Endothelial cell of umbilical vein (primary cell): Measurements from ENCODE around the gene PEAR1. TPM values are rescaled to one million over a fixed set of nuclear protein-coding genes. Genes with fewer than 3 reads are reported as not detected.

ENCODE experiments used
- BruUV-seq: library from RNA; stranded (reverse); fragments of 400-500 nt; replicated peaks from 2 replicates; lab custom pipeline; 2021; lab: Mats Ljungman, UMichigan
- CTCF ChIA-PET: fragments of 300-600, 350-600 bp; sonication (Branson Sonifier 250); formaldehyde crosslinking; loops from one replicate; lab custom pipeline; 2021; ENCODE audit warnings: antibody characterized with exemption, inconsistent platforms; lab: Charles Lee
- POLR2A ChIA-PET: fragments of 300-600, 350-600 bp; sonication (Branson Sonifier 250); formaldehyde crosslinking; loops from one replicate; lab custom pipeline; 2021; ENCODE audit warnings: antibody characterized with exemption, inconsistent platforms; lab: Charles Lee
- DNase-seq: peaks from one replicate; pipeline ENCODE4 v3.0.0-alpha.2; 2011; ENCODE audit warnings: low read depth, low spot score
- FAIRE-seq: peaks from 2 replicates; lab custom pipeline; 2011; peaks lifted over from hg19 to GRCh38; lab: Jason Lieb, UNC
- H2AFZ ChIP-seq: 2 replicates; pipeline ENCODE4 v1.6.0; 2012; ENCODE audit warnings: low read depth, low read length, control low read depth, inconsistent platforms
- H3K27ac ChIP-seq: 2 replicates; pipeline ENCODE4 v1.5.1; 2011; ENCODE audit warnings: low read depth, mild to moderate bottlenecking, control low read depth, low read length, moderate library complexity; ENCODE audit not compliant: insufficient read depth
- H3K27me3 ChIP-seq, 2 experiments: 2 replicates each; pipeline versions ENCODE4 v1.6.0 to v1.6.1; 2011; ENCODE audit warnings: low read length in 2 of 2, mixed read lengths in 1 of 2; ENCODE audit not compliant: control insufficient read depth in 2 of 2, insufficient read depth in 2 of 2
- H3K36me3 ChIP-seq, 2 experiments: 2 replicates in 1 of 2; 3 replicates in 1 of 2; pipeline ENCODE4 v1.5.1; 2011; ENCODE audit warnings: low read length in 2 of 2, mild to moderate bottlenecking in 1 of 2, moderate library complexity in 1 of 2; ENCODE audit not compliant: control insufficient read depth in 2 of 2, insufficient read depth in 2 of 2; ENCODE audit errors: extremely low read depth in 1 of 2
- H3K4me1 ChIP-seq: 3 replicates; pipeline ENCODE4 v1.5.1; 2011; ENCODE audit warnings: mild to moderate bottlenecking, low read length; ENCODE audit not compliant: control insufficient read depth, insufficient read depth; ENCODE audit errors: extremely low read depth
- H3K4me2 ChIP-seq: 2 replicates; pipeline ENCODE4 v1.6.1; 2011; ENCODE audit warnings: low read length, control low read depth, mixed read lengths; ENCODE audit not compliant: insufficient read depth
- H3K4me3 ChIP-seq, 3 experiments: fragments of 200-600 bp in 1 of 3; sonication (generic), shearing (Covaris generic) in 1 of 3; replicated peaks in 1 of 3; 2 replicates each; pipeline ENCODE4 v1.5.1; 2011 to 2016; ENCODE audit warnings: control low read depth in 3 of 3, low read length in 3 of 3, mild to moderate bottlenecking in 2 of 3, inconsistent platforms in 1 of 3, low read depth in 1 of 3, moderate library complexity in 1 of 3; ENCODE audit not compliant: insufficient read depth in 1 of 3
- H3K79me2 ChIP-seq: 2 replicates; pipeline ENCODE4 v1.6.0; 2012; ENCODE audit warnings: low read length, inconsistent platforms; ENCODE audit not compliant: control insufficient read depth, insufficient read depth
- H3K9ac ChIP-seq: replicated peaks from 2 replicates; pipeline ENCODE3; 2011; ENCODE audit warnings: low read length, control low read depth; ENCODE audit not compliant: insufficient read depth; ENCODE audit errors: extremely low read depth
- H3K9me1 ChIP-seq: replicated peaks from 3 replicates; pipeline ENCODE4 v1.6.0; 2011; ENCODE audit warnings: mild to moderate bottlenecking, low read length; ENCODE audit not compliant: control insufficient read depth, insufficient read depth; ENCODE audit errors: extremely low read depth
- H3K9me3 ChIP-seq: replicated peaks from 2 replicates; pipeline ENCODE4 v1.5.1; 2012; ENCODE audit warnings: low read length, inconsistent platforms; ENCODE audit not compliant: control insufficient read depth, insufficient read depth
- H4K20me1 ChIP-seq: replicated peaks from 2 replicates; pipeline ENCODE3; 2011; ENCODE audit warnings: mild to moderate bottlenecking, low read length; ENCODE audit not compliant: control insufficient read depth, insufficient read depth; ENCODE audit errors: extremely low read depth
- CTCF ChIP-seq, 2 donors: IDR thresholded peaks; 1 replicate in 1 of 2; 2 replicates in 1 of 2; pipeline ENCODE4 v1.5.1; 2011; ENCODE audit warnings: low read length in 2 of 2, mild to moderate bottlenecking in 2 of 2, moderate library complexity in 2 of 2, control low read depth in 1 of 2, inconsistent platforms in 1 of 2, low read depth in 1 of 2; ENCODE audit not compliant: insufficient read depth in 1 of 2; ENCODE audit errors: extremely low read depth in 1 of 2
- EZH2 ChIP-seq: IDR thresholded peaks from 2 replicates; pipeline ENCODE4 v1.6.1; 2012; ENCODE audit warnings: borderline replicate concordance, low read depth, mild to moderate bottlenecking, moderate library complexity, low read length, inconsistent platforms; ENCODE audit not compliant: severe bottlenecking
- FOS ChIP-seq: IDR thresholded peaks from 2 replicates; pipeline ENCODE4 v1.6.1; 2011; ENCODE audit warnings: mild to moderate bottlenecking, low read length, moderate library complexity, borderline replicate concordance; ENCODE audit not compliant: insufficient read depth
- GATA2 ChIP-seq: IDR thresholded peaks from 2 replicates; pipeline ENCODE4 v1.7.0; 2011; ENCODE audit warnings: low read depth, mild to moderate bottlenecking, moderate library complexity, mixed read lengths, low read length; ENCODE audit not compliant: insufficient read length, insufficient read depth
- JUN ChIP-seq: IDR thresholded peaks from 2 replicates; pipeline ENCODE4 v1.6.1; 2011; ENCODE audit warnings: borderline replicate concordance, low read depth; ENCODE audit not compliant: insufficient read length, insufficient read depth
- MAX ChIP-seq: IDR thresholded peaks from 2 replicates; pipeline ENCODE4 v1.6.1; 2011; ENCODE audit not compliant: insufficient read depth, insufficient read length
- MYC ChIP-seq: IDR thresholded peaks from one replicate; pipeline ENCODE4 v1.6.1; 2011; ENCODE audit warnings: mild to moderate bottlenecking, low read depth, low read length
- POLR2A ChIP-seq: IDR thresholded peaks from 2 replicates; pipeline ENCODE4 v1.6.1; 2012; ENCODE audit warnings: low read depth, mild to moderate bottlenecking, control low read depth, low read length
- POLR2AphosphoS5 ChIP-seq: IDR thresholded peaks from 2 replicates; pipeline ENCODE4 v1.6.1; 2012; ENCODE audit warnings: low read depth, mild to moderate bottlenecking, control low read depth, low read length, moderate library complexity; ENCODE audit not compliant: insufficient read depth
- dilution Hi-C: fragments of 300-500 bp; cut with MboI; formaldehyde crosslinking; loops from one replicate; pipeline ENCODE4 v1.15.0; 2019; ENCODE audit warnings: low sequenced_read_pairs; ENCODE audit not compliant: extremely low pct_ligation_motif_present
- intact Hi-C: fragments of 100-400 bp; cut with micrococcal nuclease; formaldehyde crosslinking; loops from one replicate; pipeline ENCODE4 v1.10.0; 2022
- polyA plus RNA-seq, 4 experiments: library from polyadenylated mRNA; depleted of rRNA in 3 of 4; stranded (reverse) in 3 of 4; unstranded in 1 of 4; fragments of >200 nt; gene quantifications; 2 replicates each; pipeline versions ENCODE4 v1.2.1 to v1.2.3, GENCODE V29; 2011 to 2012; ENCODE audit warnings: missing spikeins in 1 of 4
- total RNA-seq: library from RNA; stranded (reverse); gene quantifications from 2 replicates; pipeline ENCODE4 v1.2.3, GENCODE V29; 2021

The PEAR1 gene
- total and polyA plus RNA-seq, 2 donors (not counting 3 experiments of a cell fraction or from before 2014, with no cell fraction given), result 90.7 to 106 TPM

- Histone ChIP-seq H3K9ac (no peak overlapping the region), H3K27ac (no peak overlapping the region), H3K79me2 (no peaks in the 10 kb centered on the region), H4K20me1 (no peaks in the 10 kb centered on the region), H3K36me3 (peaks cover 12 to 33% of the 10 kb centered on the region in 2 experiments), H2AFZ (no peak overlapping the region), H3K4me1 (peaks cover 6% of the 10 kb centered on the region), H3K4me3 (no peak overlapping the region), H3K27me3 (no peaks in the 10 kb centered on the region), H3K9me3 (no peaks in the 10 kb centered on the region), H3K4me2 (no peak overlapping the region), H3K9me1 (no peaks in the 10 kb centered on the region)
- dilution Hi-C loops, result no loop called here
- no TSS peak for BruUV-seq
- FAIRE-seq (no peak), DNase-seq (no peak)
- ChIA-PET CTCF (interaction anchor here (1.0 to 2.4 kb wide), 4 partner anchors 10 to 116 kb away, joined by 3 to 22 read pairs (median 4); no protein-coding TSS in a partner anchor), POLR2A (no interaction called here)
- intact Hi-C loops, result no loop called here
- TF ChIP-seq POLR2A (no peak), GATA2 (peak; percentile 78), MYC (no peak), JUN (no peak)
These were observed 64.8 kb downstream of the PEAR1 start for GRCh38 chr1:156958247-156958714.

- no peak overlapping the region for H2AFZ ChIP-seq
- peak; percentile 35 for DNase-seq
- H4K20me1 ChIP-seq, result no peaks in the 10 kb centered on the region
- H3K9me1 ChIP-seq, result no peaks in the 10 kb centered on the region
- ChIA-PET POLR2A (no interaction called here), CTCF (interaction anchor here (1.6 to 2.4 kb wide), 4 partner anchors 11 to 131 kb away, joined by 4 to 22 read pairs (median 8); no protein-coding TSS in a partner anchor)
- H3K4me2 ChIP-seq, result no peak overlapping the region
- H3K36me3 ChIP-seq, result peaks cover 12 to 33% of the 10 kb centered on the region in 2 experiments
- no peak for FAIRE-seq
- no TSS peak for BruUV-seq
- H3K4me1 ChIP-seq, result peaks cover 6% of the 10 kb centered on the region
- H3K27ac ChIP-seq, result no peak overlapping the region
- no peaks in the 10 kb centered on the region for H3K9me3 ChIP-seq
- H3K4me3 ChIP-seq, result no peak overlapping the region
- H3K79me2 ChIP-seq, result no peaks in the 10 kb centered on the region
- H3K27me3 ChIP-seq, result no peaks in the 10 kb centered on the region
- intact Hi-C loops (no loop called here), dilution Hi-C loops (no loop called here)
- no peak for TF ChIP-seq GATA2
- TF ChIP-seq EZH2, result no peak
- TF ChIP-seq FOS, result no peak
- no peak for TF ChIP-seq POLR2AphosphoS5
- TF ChIP-seq POLR2A, result no peak
- TF ChIP-seq JUN, result no peak
- no peak for TF ChIP-seq CTCF (IDR thresholded peaks at IDR 0.05; ENCODE audit: extremely low read depth in 1 of 2, insufficient read depth in 1 of 2, low read depth in 1 of 2, low read length in 2 of 2)
- no peak for TF ChIP-seq MYC
- no peak for TF ChIP-seq MAX
- H3K9ac ChIP-seq, result no peak overlapping the region
These were observed 65.9 kb downstream of the PEAR1 start for GRCh38 chr1:156959414-156959813.
